LNCaP clone FGC (cell line): ENCODE results near the gene PADI3.
A peak's percentile ranks its signal among the peaks of the same experiment; 100 is the strongest.

Experiments
- DNase-seq: peaks from one replicate; pipeline ENCODE4 v3.0.0-alpha.2; 2011; ENCODE audit warnings: low read depth
- H3K4me3 ChIP-seq: 2 replicates; pipeline ENCODE4 v1.5.1; 2011; ENCODE audit warnings: mild to moderate bottlenecking, low read depth, low read length, control low read depth
- CTCF ChIP-seq: IDR thresholded peaks from 2 replicates; pipeline ENCODE4 v1.5.1; 2012; ENCODE audit warnings: mild to moderate bottlenecking; ENCODE audit not compliant: control insufficient read depth, insufficient read depth; ENCODE audit errors: extremely low read depth

Gene PADI3

GRCh38 chr1:17270891-17271765, 22.2 kb downstream of the PADI3 start:
- H3K4me3 ChIP-seq = no peak overlapping the region
- DNase-seq = no peak
- TF ChIP-seq CTCF = no peak

- no peak for TF ChIP-seq CTCF
- no peak for DNase-seq
- H3K4me3 ChIP-seq = no peak overlapping the region
Observed at GRCh38 chr1:17272066-17272465, 23.2 kb downstream of the PADI3 start.

- no peak for DNase-seq
- H3K4me3 ChIP-seq = no peak overlapping the region
- no peak for TF ChIP-seq CTCF
Observed at GRCh38 chr1:17272646-17273045, 23.7 kb downstream of the PADI3 start.

- TF ChIP-seq CTCF = no peak
- no peak overlapping the region for H3K4me3 ChIP-seq
- DNase-seq = no peak
Observed at GRCh38 chr1:17273096-17273495, 24.2 kb downstream of the PADI3 start.

GRCh38 chr1:17274186-17275170, 25.6 kb downstream of the PADI3 start:
- DNase-seq = no peak
- H3K4me3 ChIP-seq = no peak overlapping the region
- peak; percentile 50 for TF ChIP-seq CTCF

GRCh38 chr1:17276568-17276967, 27.7 kb downstream of the PADI3 start:
- H3K4me3 ChIP-seq = no peak overlapping the region
- no peak for DNase-seq
- TF ChIP-seq CTCF = no peak
